IPS-20b (cell line): ENCODE measurements around the gene TTC16.

ENCODE experiments used
- H3K27ac ChIP-seq: one replicate; pipeline ENCODE4 v1.5.1; 2013; ENCODE audit warnings: low read length
- H3K27me3 ChIP-seq: 2 replicates; pipeline ENCODE4 v1.6.1; 2013; ENCODE audit warnings: mild to moderate bottlenecking, low read length, inconsistent platforms; ENCODE audit not compliant: insufficient read depth
- H3K36me3 ChIP-seq: 2 replicates; pipeline ENCODE4 v1.6.1; 2013; ENCODE audit warnings: low read depth, mild to moderate bottlenecking, inconsistent platforms, low read length, moderate library complexity; ENCODE audit not compliant: insufficient read depth
- H3K4me1 ChIP-seq: 2 replicates; pipeline ENCODE4 v1.6.1; 2013; ENCODE audit warnings: mild to moderate bottlenecking, control low read depth, inconsistent platforms, low read length, moderate library complexity; ENCODE audit not compliant: insufficient read depth
- H3K4me3 ChIP-seq: 2 replicates; pipeline ENCODE4 v1.5.1; 2013; ENCODE audit warnings: mild to moderate bottlenecking, low read length, inconsistent platforms
- H3K9ac ChIP-seq: 2 replicates; pipeline ENCODE4 v1.6.1; 2013; ENCODE audit warnings: low read depth, mild to moderate bottlenecking, inconsistent platforms, low read length, moderate library complexity
- H3K9me3 ChIP-seq: 2 replicates; pipeline ENCODE4 v1.6.1; 2013; ENCODE audit warnings: mild to moderate bottlenecking, low read depth, low read length, inconsistent platforms; ENCODE audit not compliant: insufficient read depth

The TTC16 gene

DNA sequence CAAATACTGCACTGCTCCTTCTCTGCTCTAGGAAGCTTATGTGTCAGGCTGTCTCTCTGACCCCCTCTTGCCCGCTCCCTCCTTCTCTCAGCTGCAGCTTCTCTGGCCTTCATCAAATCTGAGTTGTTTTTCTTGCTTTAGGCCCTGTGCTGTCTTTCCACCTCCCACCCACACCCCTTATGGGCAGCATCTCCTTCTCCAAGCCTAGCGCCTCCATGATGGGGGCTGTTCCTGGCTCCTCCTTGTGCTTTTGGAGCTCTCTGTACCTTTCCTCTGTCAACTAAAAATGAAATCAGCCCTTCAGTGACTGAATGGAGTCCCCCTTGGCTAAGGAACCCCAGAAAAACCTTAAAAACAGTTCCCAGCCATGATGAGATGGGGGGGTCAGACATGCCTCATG, 15.7 kb upstream of the TTC16 start:
- Histone ChIP-seq H3K27me3 (no peaks in the 10 kb centered on the region), H3K27ac (no peak overlapping the region), H3K9ac (no peak overlapping the region), H3K4me3 (no peak overlapping the region), H3K36me3 (no peaks in the 10 kb centered on the region), H3K9me3 (no peaks in the 10 kb centered on the region), H3K4me1 (peaks cover 3% of the 10 kb centered on the region; the same call in 1 of the 2 replicates)

DNA sequence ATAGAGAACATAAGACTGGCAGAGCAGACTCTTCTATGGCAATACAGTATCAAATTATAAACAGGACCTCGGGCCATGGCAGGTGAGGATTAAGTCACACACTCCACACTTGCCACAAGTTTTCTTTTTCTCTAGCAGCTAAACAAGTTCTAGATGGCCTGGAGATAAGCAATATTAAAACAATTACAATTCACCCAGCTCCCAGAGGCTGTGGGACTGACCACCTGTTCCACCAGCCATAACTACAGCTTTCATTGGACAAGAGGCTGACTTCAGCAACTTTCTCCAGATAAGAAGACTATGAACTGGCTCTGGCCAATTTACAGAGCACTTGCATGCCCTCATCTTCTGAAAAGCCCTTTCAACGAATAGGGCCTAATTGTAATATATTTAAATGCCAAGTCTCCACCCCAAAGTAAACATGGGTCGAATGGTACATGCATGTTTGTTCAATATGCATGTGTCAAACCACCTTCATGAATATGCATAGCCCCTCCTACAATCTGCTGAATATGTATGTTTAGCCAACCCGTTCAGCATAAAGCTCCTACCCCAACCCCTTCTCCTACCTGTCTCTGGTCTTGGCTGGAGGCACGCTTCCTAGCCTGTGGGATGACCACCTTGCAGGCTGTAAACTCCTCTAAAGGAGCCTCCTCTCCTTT, 15.2 kb upstream of the TTC16 start:
- Histone ChIP-seq H3K27ac (no peak overlapping the region), H3K9ac (no peak overlapping the region), H3K4me3 (no peak overlapping the region), H3K27me3 (no peaks in the 10 kb centered on the region), H3K4me1 (peaks cover 3% of the 10 kb centered on the region; the same call in 1 of the 2 replicates), H3K36me3 (no peaks in the 10 kb centered on the region), H3K9me3 (no peaks in the 10 kb centered on the region)

DNA sequence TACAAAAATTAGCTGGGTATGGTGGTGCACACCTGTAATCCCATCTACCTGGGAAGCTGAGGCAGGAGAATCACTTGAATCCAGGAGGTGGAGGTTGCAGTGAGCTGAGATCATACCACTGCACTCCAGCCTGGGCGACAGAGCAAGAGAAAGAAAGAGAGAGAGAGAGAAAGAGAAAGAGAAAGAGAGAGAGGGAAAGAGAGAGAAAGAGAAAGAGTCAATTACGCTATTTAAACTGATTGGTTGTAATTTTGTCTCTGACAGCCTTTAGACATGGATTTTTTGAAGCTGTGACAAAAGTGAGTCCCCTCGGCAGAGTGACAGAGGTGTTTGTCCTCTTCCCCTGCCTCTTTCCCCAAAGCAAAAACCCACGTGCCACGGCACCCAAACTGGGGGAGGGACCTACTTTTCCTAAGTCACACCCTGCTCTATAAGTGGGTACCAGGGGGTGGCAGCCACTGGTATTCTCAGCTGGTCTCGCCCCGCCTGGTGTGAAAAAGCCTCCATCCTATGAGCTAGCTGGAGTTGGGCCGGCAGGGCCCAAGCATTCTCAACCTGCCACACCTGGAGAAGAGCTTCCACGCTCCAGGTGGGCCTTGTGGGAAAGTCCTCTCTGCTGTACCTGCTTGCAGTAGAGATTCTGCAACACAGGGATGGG, 12.5 kb upstream of the TTC16 start:
- Histone ChIP-seq H3K27me3 (no peaks in the 10 kb centered on the region), H3K4me1 (peaks cover 3% of the 10 kb centered on the region; the same call in 1 of the 2 replicates), H3K9ac (no peak overlapping the region), H3K9me3 (no peaks in the 10 kb centered on the region), H3K36me3 (no peaks in the 10 kb centered on the region), H3K27ac (no peak overlapping the region), H3K4me3 (no peak overlapping the region)

DNA sequence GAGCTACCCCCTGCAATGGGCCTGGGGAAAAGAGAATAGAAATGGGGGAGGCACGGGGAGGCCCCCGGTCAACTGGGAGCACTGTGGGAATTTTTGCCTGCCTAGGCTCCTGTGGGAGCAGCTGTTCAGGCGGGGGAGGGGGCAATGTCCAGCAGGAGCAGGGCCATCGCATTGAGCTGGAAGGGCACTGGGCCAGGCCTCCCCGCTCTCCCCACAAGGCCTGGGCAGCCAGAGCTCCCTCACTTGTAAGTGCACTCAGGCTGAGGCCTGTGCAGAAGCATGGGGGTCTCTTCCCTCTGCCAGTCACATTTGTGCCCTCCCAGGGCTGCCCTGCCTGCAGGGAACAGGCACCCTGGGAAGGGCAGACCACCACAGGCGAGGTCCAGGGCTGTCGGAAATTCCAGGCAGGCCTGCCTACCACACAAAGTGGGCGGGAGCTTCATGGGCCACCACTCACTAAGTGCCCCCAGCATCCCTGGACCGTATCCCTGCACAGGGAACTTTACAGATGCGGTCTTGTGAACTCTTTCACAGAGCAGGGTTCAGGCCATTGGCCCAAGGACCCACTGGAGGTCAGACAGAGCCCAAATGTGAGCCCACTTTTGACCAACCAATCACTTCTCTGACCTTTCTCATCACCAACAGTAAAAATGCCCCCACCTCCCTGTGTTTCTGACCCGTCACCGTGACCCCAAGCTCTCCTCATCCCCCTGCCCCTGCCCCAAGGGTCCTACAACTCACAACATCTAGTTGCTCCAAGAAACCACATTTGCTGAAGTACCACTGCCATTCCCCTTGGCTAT, 10.1 kb upstream of the TTC16 start:
- Histone ChIP-seq H3K4me1 (no peaks in the 10 kb centered on the region), H3K4me3 (no peak overlapping the region), H3K9me3 (no peaks in the 10 kb centered on the region), H3K9ac (no peak overlapping the region), H3K36me3 (no peaks in the 10 kb centered on the region), H3K27me3 (no peaks in the 10 kb centered on the region), H3K27ac (no peak overlapping the region)

DNA sequence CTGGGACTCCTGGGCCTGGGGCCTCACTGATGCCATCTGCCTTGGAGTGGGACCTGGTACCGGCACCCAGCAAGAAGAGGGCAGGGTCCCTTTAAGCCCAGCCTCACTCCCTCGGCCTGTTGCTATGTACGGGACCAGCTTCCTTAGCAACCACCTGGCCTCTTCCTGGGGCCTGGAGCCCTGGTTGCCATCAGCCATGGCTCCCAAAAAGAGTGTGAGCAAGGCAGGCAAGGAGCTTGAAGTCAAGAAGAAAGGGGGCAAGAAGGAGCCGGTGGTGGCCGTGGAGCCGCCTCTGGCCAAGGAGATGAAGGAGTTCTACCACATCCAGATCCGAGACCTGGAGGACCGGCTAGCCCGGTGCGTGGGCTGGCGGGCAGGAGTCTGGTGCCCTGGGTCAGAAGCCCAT, 9.0 kb upstream of the TTC16 start, which contains the start of gene CFAP157:
CFAP157 (plus strand) TSS at position 153 of the 406 bp plus-strand sequence; CDS start at position 197, 44 bp downstream.
- Histone ChIP-seq H3K36me3 (no peaks in the 10 kb centered on the region), H3K27me3 (no peaks in the 10 kb centered on the region), H3K9me3 (no peaks in the 10 kb centered on the region), H3K4me3 (no peak within 1 kb of the TSS), H3K4me1 (0 out of 2 replicates have a peak, but pooled peaks cover 5% of the 10 kb centered on the region), H3K27ac (no peak within 1 kb of the TSS), H3K9ac (no peak within 1 kb of the TSS)

DNA sequence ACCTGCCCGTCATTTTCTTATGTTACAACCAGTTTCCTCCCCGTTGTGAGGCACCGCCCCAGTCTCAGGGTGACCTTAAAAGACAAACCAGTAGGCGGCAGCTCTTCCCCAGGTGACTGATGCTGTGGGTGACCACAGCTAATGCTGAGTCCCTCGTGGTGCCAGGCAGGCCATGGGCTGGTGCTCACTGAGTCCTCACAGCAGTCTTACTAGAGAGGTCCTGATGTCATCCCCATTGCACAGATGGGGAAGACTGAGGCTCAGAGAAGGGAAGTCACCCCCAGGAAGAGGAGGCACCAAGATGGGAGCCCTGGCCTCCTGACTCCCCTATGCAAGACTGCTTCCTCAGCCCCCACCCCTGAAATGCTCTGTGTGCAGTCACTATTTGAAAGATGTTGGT, 8.1 kb upstream of the TTC16 start:
- no peak overlapping the region for H3K4me3 ChIP-seq
- no peak overlapping the region for H3K9ac ChIP-seq
- no peaks in the 10 kb centered on the region for H3K27me3 ChIP-seq
- H3K27ac ChIP-seq = no peak overlapping the region
- 0 out of 2 replicates have a peak, but pooled peaks cover 5% of the 10 kb centered on the region for H3K4me1 ChIP-seq
- no peaks in the 10 kb centered on the region for H3K9me3 ChIP-seq
- H3K36me3 ChIP-seq = no peaks in the 10 kb centered on the region

DNA sequence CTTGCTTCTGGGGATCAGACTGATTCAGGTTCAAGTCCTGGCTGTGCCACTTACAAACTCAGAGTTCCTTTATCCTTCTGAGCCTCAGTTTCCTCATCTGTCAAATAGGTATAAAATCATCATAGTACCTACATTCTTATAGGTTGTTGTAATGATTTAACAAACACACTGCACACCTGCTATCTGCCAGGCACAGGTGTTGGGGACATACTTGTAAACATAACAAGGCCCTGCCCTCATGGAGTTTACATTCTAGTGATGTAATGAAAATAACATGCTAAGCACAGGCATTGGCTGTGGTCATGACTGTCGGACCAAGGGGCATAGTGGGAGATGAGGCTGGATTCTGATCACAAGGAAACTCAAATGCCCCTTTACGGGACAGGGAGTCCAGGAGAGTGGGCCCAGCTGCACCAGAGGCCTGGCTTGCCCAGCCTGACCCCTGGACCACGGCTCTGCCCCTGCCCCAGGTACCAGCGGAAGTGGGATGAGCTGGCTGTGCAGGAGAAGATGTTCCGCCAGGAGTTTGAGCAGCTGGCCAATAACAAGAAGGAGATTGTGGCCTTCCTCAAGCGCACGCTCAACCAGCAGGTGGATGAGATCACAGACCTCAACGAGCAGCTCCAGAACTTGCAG, 6.8 kb upstream of the TTC16 start:
- no peaks in the 10 kb centered on the region for H3K27me3 ChIP-seq
- H3K4me1 ChIP-seq = 0 out of 2 replicates have a peak, but pooled peaks cover 5% of the 10 kb centered on the region
- H3K4me3 ChIP-seq = no peak overlapping the region
- no peak overlapping the region for H3K9ac ChIP-seq
- H3K9me3 ChIP-seq = no peaks in the 10 kb centered on the region
- no peak overlapping the region for H3K27ac ChIP-seq
- H3K36me3 ChIP-seq = no peaks in the 10 kb centered on the region

DNA sequence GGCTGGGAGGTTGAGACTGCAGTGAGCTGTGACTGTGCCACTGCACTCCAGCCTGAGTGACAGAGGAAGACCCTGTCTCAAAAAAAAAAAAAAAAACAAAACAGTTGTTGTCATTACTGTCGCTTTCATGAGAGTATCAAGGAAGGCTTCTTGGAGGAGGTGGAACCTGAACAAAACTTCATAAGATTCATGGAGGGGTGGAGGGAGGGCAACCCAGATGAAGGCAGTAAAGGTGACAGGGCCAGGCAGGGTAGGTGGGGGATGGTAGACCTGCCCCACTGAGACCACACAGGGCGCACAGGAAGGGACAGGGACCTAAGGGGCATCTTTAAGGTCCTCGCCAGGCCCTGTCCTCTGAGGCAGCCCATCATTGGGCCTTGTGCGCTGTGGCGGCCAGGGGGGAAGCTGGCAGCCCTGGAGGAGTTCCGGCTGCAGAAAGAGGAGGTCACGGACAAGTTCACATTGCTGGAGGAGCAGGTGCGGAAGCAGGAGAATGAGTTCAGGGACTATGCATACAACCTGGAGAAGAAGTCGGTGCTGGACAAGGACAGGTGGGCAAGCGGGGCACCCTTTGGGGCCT, 5.6 kb upstream of the TTC16 start:
- no peak overlapping the region for H3K9ac ChIP-seq
- no peak overlapping the region for H3K4me3 ChIP-seq
- H3K36me3 ChIP-seq = no peaks in the 10 kb centered on the region
- 0 out of 2 replicates have a peak, but pooled peaks cover 8% of the 10 kb centered on the region for H3K4me1 ChIP-seq
- H3K27me3 ChIP-seq = peaks cover 3% of the 10 kb centered on the region; the same call in 1 of the 2 replicates
- H3K27ac ChIP-seq = no peak overlapping the region
- no peaks in the 10 kb centered on the region for H3K9me3 ChIP-seq

DNA sequence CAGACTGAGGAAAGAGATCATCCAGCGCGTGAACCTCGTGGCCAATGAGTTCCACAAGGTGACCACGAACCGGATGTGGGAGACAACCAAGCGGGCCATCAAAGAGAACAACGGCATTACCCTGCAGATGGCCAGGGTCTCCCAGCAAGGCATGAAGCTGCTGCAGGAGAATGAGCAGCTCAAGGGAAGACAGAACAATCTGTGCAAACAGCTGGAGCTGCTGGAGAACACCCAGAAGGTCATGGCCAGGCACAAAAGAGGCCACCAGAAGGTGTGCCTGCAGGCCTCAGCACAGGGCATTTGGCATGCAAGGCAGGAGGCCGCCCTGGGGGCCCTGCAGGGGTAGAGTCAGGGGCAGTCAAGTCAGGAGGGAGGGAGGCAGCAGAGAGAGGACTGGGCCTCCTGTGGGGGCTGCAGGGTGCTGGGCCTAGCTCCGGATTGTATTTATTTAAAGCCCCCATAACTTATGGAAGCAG, 4.6 kb upstream of the TTC16 start:
- Histone ChIP-seq H3K4me3 (no peak overlapping the region), H3K27me3 (peaks cover 3% of the 10 kb centered on the region; the same call in 1 of the 2 replicates), H3K9me3 (no peaks in the 10 kb centered on the region), H3K36me3 (no peaks in the 10 kb centered on the region), H3K27ac (no peak overlapping the region), H3K4me1 (0 out of 2 replicates have a peak, but pooled peaks cover 8% of the 10 kb centered on the region), H3K9ac (no peak overlapping the region)

DNA sequence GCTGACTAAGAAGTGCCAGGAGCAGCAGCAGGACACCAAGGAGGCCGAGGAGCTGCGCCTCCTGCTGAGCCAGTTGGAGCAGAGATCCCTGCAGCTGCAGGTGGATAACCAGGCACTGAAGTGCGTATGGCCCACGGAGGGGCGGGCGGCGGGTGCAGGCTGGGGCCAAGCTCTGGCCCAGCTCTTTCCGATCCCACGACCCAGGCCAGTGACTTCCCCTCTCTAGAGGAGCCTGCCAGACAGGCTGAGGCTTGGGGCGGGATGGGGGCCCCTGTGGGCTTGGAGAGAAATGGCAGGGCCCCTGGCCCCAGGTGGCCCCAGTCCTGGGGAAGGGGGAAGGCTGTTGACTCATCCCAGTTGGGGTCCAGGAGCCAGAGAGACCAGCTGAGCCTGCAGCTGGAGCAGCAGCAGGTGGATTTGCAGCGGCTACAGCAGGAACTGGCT, 4.0 kb upstream of the TTC16 start:
- Histone ChIP-seq H3K27me3 (peaks cover 3% of the 10 kb centered on the region; the same call in 1 of the 2 replicates), H3K9ac (no peak overlapping the region), H3K36me3 (no peaks in the 10 kb centered on the region), H3K4me3 (no peak overlapping the region), H3K4me1 (0 out of 2 replicates have a peak, but pooled peaks cover 8% of the 10 kb centered on the region), H3K27ac (no peak overlapping the region), H3K9me3 (no peaks in the 10 kb centered on the region)

DNA sequence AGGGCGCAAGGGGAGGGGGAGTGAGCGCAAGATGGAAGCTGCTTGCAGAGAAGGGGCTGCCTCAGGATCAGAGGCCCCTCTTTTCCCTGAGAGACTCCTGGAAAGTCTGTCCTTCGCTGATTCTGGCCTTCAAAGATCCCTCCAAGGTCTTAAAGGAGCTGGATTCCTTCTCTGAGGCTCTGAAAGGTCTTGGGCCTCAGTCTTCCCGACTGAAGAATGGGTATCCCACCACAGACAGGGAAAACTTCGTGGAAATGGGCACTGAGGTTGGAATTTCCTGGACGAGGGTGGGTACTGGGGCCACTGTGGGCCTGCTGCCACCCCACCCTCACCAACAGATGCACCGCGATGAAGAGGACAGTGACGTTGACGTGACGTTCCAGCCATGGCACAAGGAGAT, 3.5 kb upstream of the TTC16 start:
- 0 out of 2 replicates have a peak, but pooled peaks cover 8% of the 10 kb centered on the region for H3K4me1 ChIP-seq
- peaks cover 3% of the 10 kb centered on the region; the same call in 1 of the 2 replicates for H3K27me3 ChIP-seq
- H3K9ac ChIP-seq = no peak overlapping the region
- no peak overlapping the region for H3K4me3 ChIP-seq
- no peaks in the 10 kb centered on the region for H3K9me3 ChIP-seq
- H3K36me3 ChIP-seq = no peaks in the 10 kb centered on the region
- H3K27ac ChIP-seq = no peak overlapping the region
